OCI-LY1 (cell line): ENCODE results near the gene LHFPL2.

Source experiments
- H2AFZ ChIP-seq: fragments of 200-600 bp; sonication (generic), shearing (Covaris generic); 2 replicates; pipeline ENCODE4 v1.6.0; 2014; ENCODE audit warnings: antibody characterized with exemption, mild to moderate bottlenecking, low read length
- H3F3A ChIP-seq: fragments of 200-600 bp; sonication (generic), shearing (Covaris generic); 2 replicates; pipeline ENCODE4 v1.6.0; 2014; ENCODE audit warnings: mild to moderate bottlenecking, antibody characterized with exemption, low read length, moderate library complexity; ENCODE audit not compliant: insufficient read depth
- H3K27ac ChIP-seq: fragments of 200-600 bp; sonication (generic); 2 replicates; pipeline ENCODE4 v1.5.1; 2014; ENCODE audit warnings: low read length, mixed run types, mild to moderate bottlenecking, low read depth; ENCODE audit not compliant: poor library complexity, severe bottlenecking
- H3K27me3 ChIP-seq: fragments of 200-600 bp; sonication (generic); 2 replicates; pipeline ENCODE4 v1.6.0; 2014; ENCODE audit warnings: antibody characterized with exemption, mild to moderate bottlenecking, low read length, moderate library complexity; ENCODE audit not compliant: insufficient read depth
- H3K36me3 ChIP-seq: fragments of 200-600 bp; sonication (generic); 2 replicates; pipeline ENCODE4 v1.6.1; 2014; ENCODE audit warnings: mild to moderate bottlenecking, antibody characterized with exemption, low read length, moderate library complexity, mixed read lengths; ENCODE audit not compliant: insufficient read depth
- H3K4me1 ChIP-seq: fragments of 200-600 bp; sonication (generic); 2 replicates; pipeline ENCODE4 v1.5.1; 2014; ENCODE audit warnings: mild to moderate bottlenecking, low read length, moderate library complexity; ENCODE audit not compliant: insufficient read depth, severe bottlenecking
- H3K4me2 ChIP-seq: fragments of 200-600 bp; sonication (generic), shearing (Covaris generic); 2 replicates; pipeline ENCODE4 v1.6.1; 2014; ENCODE audit warnings: low read length
- H3K4me3 ChIP-seq: fragments of 200-600 bp; sonication (generic); 2 replicates; pipeline ENCODE4 v1.5.1; 2014; ENCODE audit warnings: low read length, low read depth, mild to moderate bottlenecking, mixed read lengths; ENCODE audit not compliant: poor library complexity, severe bottlenecking
- H3K79me2 ChIP-seq: fragments of 200-600 bp; shearing (Covaris generic); 2 replicates; pipeline ENCODE4 v1.6.1; 2016; ENCODE audit warnings: mixed run types, low read length, mixed read lengths; ENCODE audit not compliant: insufficient read depth
- H3K9ac ChIP-seq: fragments of 200-600 bp; sonication (generic), shearing (Covaris generic); 2 replicates; pipeline ENCODE4 v1.6.1; 2014; ENCODE audit warnings: mild to moderate bottlenecking, low read length, mixed read lengths
- H3K9me2 ChIP-seq: fragments of 200-600 bp; sonication (generic), shearing (Covaris generic); 2 replicates; pipeline ENCODE4 v1.6.1; 2014; ENCODE audit warnings: low read depth, mild to moderate bottlenecking, low read length, mixed read lengths
- H3K9me3 ChIP-seq: fragments of 200-600 bp; shearing (Covaris generic); 2 replicates; pipeline ENCODE4 v1.6.1; 2014; ENCODE audit warnings: low read length, mixed read lengths
- H4K20me1 ChIP-seq: fragments of 200-600 bp; sonication (generic), shearing (Covaris generic); 2 replicates; pipeline ENCODE4 v1.6.0; 2016; ENCODE audit warnings: mild to moderate bottlenecking, low read length; ENCODE audit not compliant: insufficient read depth
- EZH2 ChIP-seq: fragments of 200-600 bp; sonication (generic), shearing (Covaris generic); IDR thresholded peaks from 2 replicates; pipeline ENCODE4 v1.8.0; 2017; ENCODE audit warnings: borderline replicate concordance, mixed run types, mild to moderate bottlenecking, antibody characterized with exemption, low read length, moderate library complexity, mixed read lengths
- TF ChIP-seq, protein P1 (sequence below): fragments of 200-600 bp; sonication (generic), shearing (Covaris generic); IDR thresholded peaks from 2 replicates; pipeline ENCODE4 v1.5.1; 2017; ENCODE audit warnings: mild to moderate bottlenecking, antibody characterized with exemption, low read length, moderate library complexity, mixed read lengths

The LHFPL2 gene

DNA sequence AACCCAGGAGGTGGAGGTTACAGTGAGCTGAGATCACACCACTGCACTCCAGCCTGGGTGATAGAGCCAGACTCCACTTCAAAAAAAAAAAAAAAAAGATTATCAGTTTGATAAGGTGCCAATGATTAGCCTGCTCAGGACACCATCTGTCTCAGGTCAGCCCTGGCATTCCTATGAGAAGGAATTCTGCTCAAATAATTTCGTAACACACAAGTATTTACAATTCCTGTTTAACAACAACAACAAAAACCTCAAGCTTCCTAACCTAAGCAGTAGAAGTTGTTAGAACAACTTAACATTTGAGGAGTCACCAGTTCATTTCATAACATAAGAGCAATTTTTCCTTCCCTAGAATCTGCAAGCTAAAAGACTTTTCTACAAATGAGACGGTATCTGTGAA lies 85.0 kb downstream of the LHFPL2 start:
- Histone ChIP-seq H2AFZ (no peak overlapping the region), H3K36me3 (peaks cover 60% of the 10 kb centered on the region), H3K79me2 (peaks cover 5% of the 10 kb centered on the region; the same call in 1 of the 2 replicates), H3K27me3 (no peaks in the 10 kb centered on the region), H4K20me1 (no peaks in the 10 kb centered on the region), H3K4me1 (peaks cover 12% of the 10 kb centered on the region), H3K9me2 (no peaks in the 10 kb centered on the region), H3F3A (no peaks in the 10 kb centered on the region), H3K9ac (no peak overlapping the region), H3K4me2 (no peak overlapping the region), H3K4me3 (no peak overlapping the region), H3K27ac (no peak overlapping the region), H3K9me3 (peaks cover 3% of the 10 kb centered on the region; the same call in 1 of the 2 replicates)
- no peak for TF ChIP-seq EZH2
- TF ChIP-seq, protein P1, sequence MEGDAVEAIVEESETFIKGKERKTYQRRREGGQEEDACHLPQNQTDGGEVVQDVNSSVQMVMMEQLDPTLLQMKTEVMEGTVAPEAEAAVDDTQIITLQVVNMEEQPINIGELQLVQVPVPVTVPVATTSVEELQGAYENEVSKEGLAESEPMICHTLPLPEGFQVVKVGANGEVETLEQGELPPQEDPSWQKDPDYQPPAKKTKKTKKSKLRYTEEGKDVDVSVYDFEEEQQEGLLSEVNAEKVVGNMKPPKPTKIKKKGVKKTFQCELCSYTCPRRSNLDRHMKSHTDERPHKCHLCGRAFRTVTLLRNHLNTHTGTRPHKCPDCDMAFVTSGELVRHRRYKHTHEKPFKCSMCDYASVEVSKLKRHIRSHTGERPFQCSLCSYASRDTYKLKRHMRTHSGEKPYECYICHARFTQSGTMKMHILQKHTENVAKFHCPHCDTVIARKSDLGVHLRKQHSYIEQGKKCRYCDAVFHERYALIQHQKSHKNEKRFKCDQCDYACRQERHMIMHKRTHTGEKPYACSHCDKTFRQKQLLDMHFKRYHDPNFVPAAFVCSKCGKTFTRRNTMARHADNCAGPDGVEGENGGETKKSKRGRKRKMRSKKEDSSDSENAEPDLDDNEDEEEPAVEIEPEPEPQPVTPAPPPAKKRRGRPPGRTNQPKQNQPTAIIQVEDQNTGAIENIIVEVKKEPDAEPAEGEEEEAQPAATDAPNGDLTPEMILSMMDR, result no peak

DNA sequence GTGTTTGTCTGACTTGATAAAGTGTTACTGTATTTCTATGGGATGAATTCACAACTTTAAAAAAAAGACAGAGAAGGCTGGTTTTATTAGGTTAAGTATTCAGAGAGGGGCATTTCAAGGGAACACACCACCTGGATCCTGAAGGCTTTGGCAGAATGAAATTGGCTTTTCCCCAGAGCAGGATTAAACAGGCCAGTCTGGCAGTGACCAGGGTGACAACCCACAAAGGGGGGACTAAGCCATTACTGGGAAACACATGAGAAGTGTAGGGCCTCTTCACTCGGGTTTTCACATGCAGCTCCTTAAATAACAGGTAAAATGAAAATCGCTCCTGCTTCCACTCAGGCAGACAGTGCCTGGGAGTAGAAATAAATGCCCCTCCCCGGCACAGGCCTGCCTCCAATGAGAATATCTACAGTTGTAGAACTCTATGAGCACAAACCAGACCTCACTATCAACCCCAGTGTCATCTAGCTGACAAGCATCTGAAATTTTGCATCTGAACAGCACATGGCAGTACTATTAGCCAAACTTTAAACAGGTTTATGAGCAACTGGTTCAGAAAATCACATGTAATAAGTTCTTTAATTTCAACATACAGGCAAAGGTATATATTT lies 85.8 kb downstream of the LHFPL2 start:
- Histone ChIP-seq H3K79me2 (no peaks in the 10 kb centered on the region), H3K27me3 (no peaks in the 10 kb centered on the region), H4K20me1 (no peaks in the 10 kb centered on the region), H3K36me3 (peaks cover 55% of the 10 kb centered on the region), H3K4me2 (no peak overlapping the region), H3K4me1 (peaks cover 4% of the 10 kb centered on the region), H2AFZ (no peak overlapping the region), H3K9me2 (no peaks in the 10 kb centered on the region), H3K4me3 (no peak overlapping the region), H3K27ac (no peak overlapping the region), H3K9me3 (peaks cover 3% of the 10 kb centered on the region; the same call in 1 of the 2 replicates), H3F3A (no peaks in the 10 kb centered on the region), H3K9ac (no peak overlapping the region)
- no peak for TF ChIP-seq EZH2
- TF ChIP-seq, protein P1, result no peak

DNA sequence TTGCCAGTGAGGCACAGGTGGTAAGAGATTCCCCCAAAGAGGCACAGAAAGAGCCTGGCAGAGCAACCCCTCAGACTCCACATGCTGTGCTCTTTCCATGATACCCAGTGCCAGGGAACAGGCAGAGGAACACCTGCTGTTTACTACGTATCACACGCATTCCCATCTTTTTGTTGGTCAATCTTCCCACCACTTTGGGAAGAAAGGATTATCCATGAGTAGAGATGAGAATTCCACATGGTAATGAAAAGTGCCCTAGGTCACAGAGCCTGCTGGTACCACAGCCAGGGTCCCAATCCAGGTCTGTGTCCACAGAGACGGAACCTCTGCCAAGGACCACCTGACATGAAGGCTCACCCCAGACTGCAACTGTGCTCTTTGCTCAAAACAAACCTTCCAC lies 86.6 kb downstream of the LHFPL2 start:
- H3F3A ChIP-seq, result no peaks in the 10 kb centered on the region
- TF ChIP-seq, protein P1, result no peak
- no peak for TF ChIP-seq EZH2
- H3K4me2 ChIP-seq, result no peak overlapping the region
- H3K36me3 ChIP-seq, result peaks cover 49% of the 10 kb centered on the region
- peaks cover 3% of the 10 kb centered on the region; the same call in 1 of the 2 replicates for H3K9me3 ChIP-seq
- no peaks in the 10 kb centered on the region for H3K79me2 ChIP-seq
- H3K9ac ChIP-seq, result no peak overlapping the region
- H3K27me3 ChIP-seq, result no peaks in the 10 kb centered on the region
- H3K27ac ChIP-seq, result no peak overlapping the region
- H2AFZ ChIP-seq, result no peak overlapping the region
- no peaks in the 10 kb centered on the region for H3K4me1 ChIP-seq
- no peak overlapping the region for H3K4me3 ChIP-seq
- H3K9me2 ChIP-seq, result no peaks in the 10 kb centered on the region
- no peaks in the 10 kb centered on the region for H4K20me1 ChIP-seq
